H1 (cell line): Measurements from ENCODE around the gene ST14. TPM values are rescaled to one million over a fixed set of nuclear protein-coding genes. Genes with fewer than 3 reads are reported as not detected.

ENCODE experiments used
- CHD7 ChIP-seq: fragments of 300-600 bp; sonication (generic); IDR thresholded peaks from 2 replicates; pipeline ENCODE4 v1.7.1; 2012; ENCODE audit warnings: low read length, moderate library complexity, mild to moderate bottlenecking, inconsistent platforms; ENCODE audit not compliant: insufficient replicate concordance
- CTBP2 ChIP-seq: IDR thresholded peaks from 2 replicates; pipeline ENCODE4 v1.7.0; 2011; ENCODE audit warnings: borderline replicate concordance, mild to moderate bottlenecking, moderate library complexity, mixed read lengths, low read length; ENCODE audit not compliant: insufficient read depth, insufficient read length
- E2F6 ChIP-seq: IDR thresholded peaks from 2 replicates; pipeline ENCODE4 v1.6.1; 2012; ENCODE audit warnings: inconsistent platforms
- EP300 ChIP-seq, 2 experiments: IDR thresholded peaks; 1 replicate in 1 of 2; 2 replicates in 1 of 2; pipeline ENCODE4 v1.6.1; 2011 to 2012; ENCODE audit warnings: low read depth in 2 of 2, low read length in 2 of 2, mild to moderate bottlenecking in 2 of 2, borderline replicate concordance in 1 of 2, inconsistent platforms in 1 of 2, moderate library complexity in 1 of 2
- GABPA ChIP-seq: IDR thresholded peaks from 2 replicates; pipeline ENCODE4 v1.6.1; 2011; ENCODE audit warnings: mild to moderate bottlenecking, low read length, moderate library complexity, borderline replicate concordance; ENCODE audit not compliant: insufficient read depth
- MAFK ChIP-seq: IDR thresholded peaks from 2 replicates; pipeline ENCODE4 v1.6.1; 2012; ENCODE audit warnings: low read depth, mild to moderate bottlenecking, improper control_type of control experiment, low read length
- RAD21 ChIP-seq, 2 experiments: IDR thresholded peaks in 1 of 2; conservative IDR thresholded peaks in 1 of 2; 2 replicates each; pipeline ENCODE4 v1.6.1; 2011; ENCODE audit warnings: low read depth in 2 of 2, low read length in 2 of 2, improper control_type of control experiment in 1 of 2, inconsistent platforms in 1 of 2, mild to moderate bottlenecking in 1 of 2, moderate library complexity in 1 of 2
- USF2 ChIP-seq: IDR thresholded peaks from 2 replicates; pipeline ENCODE4 v1.6.1; 2011; ENCODE audit warnings: low read length, improper control_type of control experiment
- polyA plus RNA-seq, 7 experiments: library from polyadenylated mRNA; depleted of rRNA in 3 of 7; stranded (reverse) in 5 of 7; unstranded in 2 of 7; fragments of >200 nt in 5 of 7; fragments of 200-250 nt in 2 of 7; gene quantifications; 1 replicate in 5 of 7; 2 replicates in 1 of 7; 4 replicates in 1 of 7; pipeline versions ENCODE4 v1.2.1 to v1.2.3, GENCODE V29; 2011 to 2013; ENCODE audit warnings: missing spikeins in 2 of 7, mixed read lengths in 2 of 7
- total RNA-seq: library from RNA; stranded (reverse); fragmentation: NEBNext Ultra II Directional; extraction: Animal tissue kit (Norgen Biotek cat#: 25700); gene quantifications from 2 replicates; pipeline ENCODE4 v1.2.1, GENCODE V29; 2021

ST14 gene
- total and polyA plus RNA-seq, 2 of the 8 experiments (the other 6 are each of a cell fraction or from before 2014, with no cell fraction given): 22.4 to 24.9 TPM

- TF ChIP-seq CTBP2 (no peak), USF2 (no peak), RAD21 (IDR thresholded peaks at IDR 0.05 in 1 of 2, conservative IDR thresholded peaks at IDR 0.05 in 1 of 2; ENCODE audit: low read depth in 2 of 2, low read length in 2 of 2) (no peak), CHD7 (no peak), EP300 (IDR thresholded peaks at IDR 0.05; ENCODE audit: borderline replicate concordance in 1 of 2, low read depth in 2 of 2, low read length in 2 of 2) (no peak), E2F6 (no peak), GABPA (no peak), MAFK (no peak)
Measured at GRCh38 chr11:130145311-130145812, 14.2 kb upstream of the ST14 start (continued).
